ENCODE data around the gene APBB1IP.

Gene APBB1IP

DNA sequence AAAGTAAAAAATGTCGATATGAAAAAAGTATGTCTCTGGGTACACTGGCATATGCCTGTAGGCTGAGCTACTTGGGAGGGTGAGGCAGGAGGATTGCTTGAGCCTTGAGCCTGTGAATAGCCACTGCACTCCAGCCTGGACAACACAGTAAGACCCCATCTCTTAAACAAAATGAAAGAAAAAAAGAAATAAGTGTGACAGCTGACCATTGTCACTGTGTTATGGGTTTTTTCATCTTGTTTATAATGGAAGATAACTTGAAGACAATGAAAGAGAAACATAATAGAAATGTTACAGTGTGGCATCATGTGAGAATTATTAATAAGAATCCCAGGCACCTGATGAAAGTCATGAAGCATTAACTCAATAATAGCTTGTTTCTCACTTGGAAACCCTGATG lies 75.0 kb downstream of the APBB1IP start:
- Histone ChIP-seq H3K9me3 (ENCODE audit: insufficient read depth, low read length) (no peaks in the 10 kb centered on the region), H4K20me1 (ENCODE audit: low read depth, low read length) (no peaks in the 10 kb centered on the region), H2AFZ (ENCODE audit: low read depth, low read length, severe bottlenecking) (no peak overlapping the region), H3K27ac (ENCODE audit: low read depth, low read length) (no peak overlapping the region), H3F3A (ENCODE audit: insufficient read depth) (peaks cover 4% of the 10 kb centered on the region; the same call in 1 of the 2 replicates), H3K9ac (ENCODE audit: low read length) (no peak overlapping the region), H3K4me2 (ENCODE audit: low read depth, low read length, poor library complexity, severe bottlenecking) (no peak overlapping the region), H3K27me3 (ENCODE audit: low read length) (no peaks in the 10 kb centered on the region), H3K9me2 (replicated peaks; ENCODE audit: insufficient read depth, low read length) (no peaks in the 10 kb centered on the region), H3K36me3 (ENCODE audit: low read length) (peaks cover 48% of the 10 kb centered on the region), H3K4me3 (ENCODE audit: insufficient read depth, low read length, poor library complexity, severe bottlenecking) (no peak overlapping the region), H3K79me2 (ENCODE audit: insufficient read depth, low read length) (no peaks in the 10 kb centered on the region)
- TF ChIP-seq CTCF (IDR thresholded peaks at IDR 0.05; ENCODE audit: insufficient read depth, low read length, poor library complexity, severe bottlenecking): no peak
- TF ChIP-seq EZH2phosphoT487 (conservative IDR thresholded peaks at IDR 0.05; ENCODE audit: low read length): no peak

GRCh38 chr10:26516540-26517101 lies 78.5 kb downstream of the APBB1IP start:
- Histone ChIP-seq H3F3A (ENCODE audit: insufficient read depth) (peaks cover 4% of the 10 kb centered on the region; the same call in 1 of the 2 replicates), H3K27ac (ENCODE audit: low read depth, low read length) (no peak overlapping the region), H3K79me2 (ENCODE audit: insufficient read depth, low read length) (no peaks in the 10 kb centered on the region), H4K20me1 (ENCODE audit: low read depth, low read length) (no peaks in the 10 kb centered on the region), H3K4me3 (ENCODE audit: insufficient read depth, low read length, poor library complexity, severe bottlenecking) (no peak overlapping the region), H3K9me3 (ENCODE audit: insufficient read depth, low read length) (no peaks in the 10 kb centered on the region), H2AFZ (ENCODE audit: low read depth, low read length, severe bottlenecking) (no peak overlapping the region), H3K36me3 (ENCODE audit: low read length) (peaks cover 44% of the 10 kb centered on the region), H3K27me3 (ENCODE audit: low read length) (no peaks in the 10 kb centered on the region), H3K4me2 (ENCODE audit: low read depth, low read length, poor library complexity, severe bottlenecking) (no peak overlapping the region), H3K9me2 (replicated peaks; ENCODE audit: insufficient read depth, low read length) (no peaks in the 10 kb centered on the region), H3K9ac (ENCODE audit: low read length) (no peak overlapping the region)
- TF ChIP-seq CTCF (IDR thresholded peaks at IDR 0.05; ENCODE audit: insufficient read depth, low read length, poor library complexity, severe bottlenecking) (no peak), EZH2phosphoT487 (conservative IDR thresholded peaks at IDR 0.05; ENCODE audit: low read length) (no peak)

- no peak overlapping the region for H3K4me3 ChIP-seq (ENCODE audit: insufficient read depth, low read length, poor library complexity, severe bottlenecking)
- no peak overlapping the region for H3K4me2 ChIP-seq (ENCODE audit: low read depth, low read length, poor library complexity, severe bottlenecking)
- H3K9ac ChIP-seq (ENCODE audit: low read length): no peak overlapping the region
- H3K36me3 ChIP-seq (ENCODE audit: low read length): peaks cover 40% of the 10 kb centered on the region
- no peaks in the 10 kb centered on the region for H3K27me3 ChIP-seq (ENCODE audit: low read length)
- H3K9me3 ChIP-seq (ENCODE audit: insufficient read depth, low read length): no peaks in the 10 kb centered on the region
- H4K20me1 ChIP-seq (ENCODE audit: low read depth, low read length): no peaks in the 10 kb centered on the region
- no peaks in the 10 kb centered on the region for H3K79me2 ChIP-seq (ENCODE audit: insufficient read depth, low read length)
- H2AFZ ChIP-seq (ENCODE audit: low read depth, low read length, severe bottlenecking): no peak overlapping the region
- H3F3A ChIP-seq (ENCODE audit: insufficient read depth): peaks cover 4% of the 10 kb centered on the region; the same call in 1 of the 2 replicates
- H3K9me2 ChIP-seq (replicated peaks; ENCODE audit: insufficient read depth, low read length): no peaks in the 10 kb centered on the region
- no peak for TF ChIP-seq CTCF (IDR thresholded peaks at IDR 0.05; ENCODE audit: insufficient read depth, low read length, poor library complexity, severe bottlenecking)
- H3K27ac ChIP-seq (ENCODE audit: low read depth, low read length): no peak overlapping the region
These were observed 79.2 kb downstream of the APBB1IP start for GRCh38 chr10:26517141-26517867.
